ENCODE results near the gene TNFRSF18.

GRCh38 chr1:1168451-1169411, 37.7 kb downstream of the TNFRSF18 start:
- TF ChIP-seq, protein P1, sequence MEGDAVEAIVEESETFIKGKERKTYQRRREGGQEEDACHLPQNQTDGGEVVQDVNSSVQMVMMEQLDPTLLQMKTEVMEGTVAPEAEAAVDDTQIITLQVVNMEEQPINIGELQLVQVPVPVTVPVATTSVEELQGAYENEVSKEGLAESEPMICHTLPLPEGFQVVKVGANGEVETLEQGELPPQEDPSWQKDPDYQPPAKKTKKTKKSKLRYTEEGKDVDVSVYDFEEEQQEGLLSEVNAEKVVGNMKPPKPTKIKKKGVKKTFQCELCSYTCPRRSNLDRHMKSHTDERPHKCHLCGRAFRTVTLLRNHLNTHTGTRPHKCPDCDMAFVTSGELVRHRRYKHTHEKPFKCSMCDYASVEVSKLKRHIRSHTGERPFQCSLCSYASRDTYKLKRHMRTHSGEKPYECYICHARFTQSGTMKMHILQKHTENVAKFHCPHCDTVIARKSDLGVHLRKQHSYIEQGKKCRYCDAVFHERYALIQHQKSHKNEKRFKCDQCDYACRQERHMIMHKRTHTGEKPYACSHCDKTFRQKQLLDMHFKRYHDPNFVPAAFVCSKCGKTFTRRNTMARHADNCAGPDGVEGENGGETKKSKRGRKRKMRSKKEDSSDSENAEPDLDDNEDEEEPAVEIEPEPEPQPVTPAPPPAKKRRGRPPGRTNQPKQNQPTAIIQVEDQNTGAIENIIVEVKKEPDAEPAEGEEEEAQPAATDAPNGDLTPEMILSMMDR (IDR thresholded peaks at IDR 0.05) = no peak
- TF ChIP-seq POLR2A (IDR thresholded peaks at IDR 0.05) (no peak), EP300 (IDR thresholded peaks at IDR 0.05) (no peak)
